Measurements from ENCODE around the gene NHLRC4. TPM values are rescaled to one million over a fixed set of nuclear protein-coding genes. Genes with fewer than 3 reads are reported as not detected.

The NHLRC4 gene
- total and polyA plus RNA-seq, 2 of the 13 experiments (the other 11 are each of a cell fraction or from before 2014, with no cell fraction given) = 0.40 to 0.59 TPM

DNA sequence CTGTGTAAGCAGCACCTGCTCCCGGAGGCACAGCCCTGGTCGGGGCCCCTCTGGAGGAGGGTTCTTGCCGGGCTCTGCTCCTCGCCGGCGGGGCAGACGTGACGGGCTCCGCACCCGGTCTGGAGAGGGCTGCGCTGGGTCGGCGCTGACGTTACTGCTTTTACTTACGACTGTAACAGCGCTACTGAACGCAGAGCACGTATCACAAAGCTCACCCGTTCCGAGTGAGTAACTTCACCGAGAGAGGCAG, 21.8 kb downstream of the NHLRC4 start (continued):
- TF ChIP-seq, protein P1, sequence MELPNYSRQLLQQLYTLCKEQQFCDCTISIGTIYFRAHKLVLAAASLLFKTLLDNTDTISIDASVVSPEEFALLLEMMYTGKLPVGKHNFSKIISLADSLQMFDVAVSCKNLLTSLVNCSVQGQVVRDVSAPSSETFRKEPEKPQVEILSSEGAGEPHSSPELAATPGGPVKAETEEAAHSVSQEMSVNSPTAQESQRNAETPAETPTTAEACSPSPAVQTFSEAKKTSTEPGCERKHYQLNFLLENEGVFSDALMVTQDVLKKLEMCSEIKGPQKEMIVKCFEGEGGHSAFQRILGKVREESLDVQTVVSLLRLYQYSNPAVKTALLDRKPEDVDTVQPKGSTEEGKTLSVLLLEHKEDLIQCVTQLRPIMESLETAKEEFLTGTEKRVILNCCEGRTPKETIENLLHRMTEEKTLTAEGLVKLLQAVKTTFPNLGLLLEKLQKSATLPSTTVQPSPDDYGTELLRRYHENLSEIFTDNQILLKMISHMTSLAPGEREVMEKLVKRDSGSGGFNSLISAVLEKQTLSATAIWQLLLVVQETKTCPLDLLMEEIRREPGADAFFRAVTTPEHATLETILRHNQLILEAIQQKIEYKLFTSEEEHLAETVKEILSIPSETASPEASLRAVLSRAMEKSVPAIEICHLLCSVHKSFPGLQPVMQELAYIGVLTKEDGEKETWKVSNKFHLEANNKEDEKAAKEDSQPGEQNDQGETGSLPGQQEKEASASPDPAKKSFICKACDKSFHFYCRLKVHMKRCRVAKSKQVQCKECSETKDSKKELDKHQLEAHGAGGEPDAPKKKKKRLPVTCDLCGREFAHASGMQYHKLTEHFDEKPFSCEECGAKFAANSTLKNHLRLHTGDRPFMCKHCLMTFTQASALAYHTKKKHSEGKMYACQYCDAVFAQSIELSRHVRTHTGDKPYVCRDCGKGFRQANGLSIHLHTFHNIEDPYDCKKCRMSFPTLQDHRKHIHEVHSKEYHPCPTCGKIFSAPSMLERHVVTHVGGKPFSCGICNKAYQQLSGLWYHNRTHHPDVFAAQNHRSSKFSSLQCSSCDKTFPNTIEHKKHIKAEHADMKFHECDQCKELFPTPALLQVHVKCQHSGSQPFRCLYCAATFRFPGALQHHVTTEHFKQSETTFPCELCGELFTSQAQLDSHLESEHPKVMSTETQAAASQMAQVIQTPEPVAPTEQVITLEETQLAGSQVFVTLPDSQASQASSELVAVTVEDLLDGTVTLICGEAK (IDR thresholded peaks at IDR 0.05) = no peak
- TF ChIP-seq, protein P1 (CRISPR knock-in tag; IDR thresholded peaks at IDR 0.05) = peak; percentile 11; the same call in 1 of the 2 replicates
- no peak for TF ChIP-seq ZNF367 (CRISPR knock-in tag; IDR thresholded peaks at IDR 0.05; ENCODE audit: borderline replicate concordance)
- TF ChIP-seq HNRNPLL (IDR thresholded peaks at IDR 0.05; ENCODE audit: low read depth, low read length, poor library complexity, severe bottlenecking) = peak; percentile 85
- no peak for TF ChIP-seq CCAR2 (optimal IDR thresholded peaks at IDR 0.05; ENCODE audit: low read depth, low read length)
- TF ChIP-seq ARID3A (IDR thresholded peaks at IDR 0.05; ENCODE audit: low read depth, low read length) = no peak
- TF ChIP-seq MIER3 (CRISPR knock-in tag; IDR thresholded peaks at IDR 0.05; ENCODE audit: borderline replicate concordance) = no peak
- TF ChIP-seq, protein P2, sequence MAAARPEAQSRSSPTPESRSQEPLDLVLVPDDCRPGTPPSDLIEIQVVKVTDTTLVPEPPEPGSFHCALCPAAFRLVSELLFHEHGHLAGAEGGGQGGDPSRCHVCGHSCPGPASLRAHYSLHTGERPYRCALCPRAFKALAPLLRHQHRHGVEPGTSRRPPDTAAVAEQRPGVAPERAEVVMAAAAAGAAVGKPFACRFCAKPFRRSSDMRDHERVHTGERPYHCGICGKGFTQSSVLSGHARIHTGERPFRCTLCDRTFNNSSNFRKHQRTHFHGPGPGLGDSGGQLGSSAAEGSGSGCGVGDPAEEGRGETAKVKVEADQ (CRISPR knock-in tag; IDR thresholded peaks at IDR 0.05; ENCODE audit: borderline replicate concordance) = no peak
- TF ChIP-seq ISX (CRISPR knock-in tag; conservative IDR thresholded peaks at IDR 0.05) = no peak
- no peak for TF ChIP-seq ZNF672 (CRISPR knock-in tag; IDR thresholded peaks at IDR 0.05)
- no peak for TF ChIP-seq ATF7 (IDR thresholded peaks at IDR 0.05)
- TF ChIP-seq ATF7 (CRISPR knock-in tag; IDR thresholded peaks at IDR 0.05) = no peak
- no peak for TF ChIP-seq MYC (CRISPR knock-in tag; IDR thresholded peaks at IDR 0.05; ENCODE audit: borderline replicate concordance)
- TF ChIP-seq YEATS4 (CRISPR knock-in tag; IDR thresholded peaks at IDR 0.05; ENCODE audit: borderline replicate concordance) = no peak
- no peak for TF ChIP-seq ZNF232 (CRISPR knock-in tag; IDR thresholded peaks at IDR 0.05; ENCODE audit: borderline replicate concordance)
- no peak for TF ChIP-seq ETV6 (CRISPR knock-in tag; conservative IDR thresholded peaks at IDR 0.05)
- TF ChIP-seq MEIS1 (CRISPR knock-in tag; IDR thresholded peaks at IDR 0.05; ENCODE audit: borderline replicate concordance) = no peak
- 0 out of 2 replicates have a peak, but pooled peaks have one; percentile 50 for TF ChIP-seq ZNF354B (CRISPR knock-in tag; IDR thresholded peaks at IDR 0.05)
- peak; percentile 14; the same call in 1 of the 2 replicates for TF ChIP-seq HES4 (CRISPR knock-in tag; IDR thresholded peaks at IDR 0.05; ENCODE audit: borderline replicate concordance)
- TF ChIP-seq, protein P3, sequence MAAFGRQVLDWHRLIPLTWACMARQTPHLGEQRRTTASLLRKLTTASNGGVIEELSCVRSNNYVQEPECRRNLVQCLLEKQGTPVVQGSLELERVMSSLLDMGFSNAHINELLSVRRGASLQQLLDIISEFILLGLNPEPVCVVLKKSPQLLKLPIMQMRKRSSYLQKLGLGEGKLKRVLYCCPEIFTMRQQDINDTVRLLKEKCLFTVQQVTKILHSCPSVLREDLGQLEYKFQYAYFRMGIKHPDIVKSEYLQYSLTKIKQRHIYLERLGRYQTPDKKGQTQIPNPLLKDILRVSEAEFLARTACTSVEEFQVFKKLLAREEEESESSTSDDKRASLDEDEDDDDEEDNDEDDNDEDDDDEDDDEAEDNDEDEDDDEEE (CRISPR knock-in tag; IDR thresholded peaks at IDR 0.05) = 0 out of 2 replicates have a peak, but pooled peaks have one; percentile 22
